HEK293 (cell line): ENCODE data around the gene RNF151.
A peak's percentile ranks its signal among the peaks of the same experiment; 100 is the strongest.

Experiments used
- ATF2 ChIP-seq: fragments of 450-650 bp; formaldehyde crosslinking; IDR thresholded peaks from 2 replicates; pipeline ENCODE4 v1.5.1; 2016; ENCODE audit warnings: missing biosample characterization, missing genetic modification characterization, low read depth
- GFI1B ChIP-seq: fragments of 450-650 bp; formaldehyde crosslinking; IDR thresholded peaks from 2 replicates; pipeline ENCODE4 v1.5.1; 2016; ENCODE audit warnings: missing biosample characterization, missing genetic modification characterization
- GLI4 ChIP-seq: fragments of 450-650 bp; formaldehyde crosslinking; IDR thresholded peaks from 2 replicates; pipeline ENCODE4 v1.5.1; 2016; ENCODE audit warnings: missing biosample characterization, missing genetic modification characterization
- KLF16 ChIP-seq: fragments of 450-650 bp; formaldehyde crosslinking; IDR thresholded peaks from 2 replicates; pipeline ENCODE4 v1.5.1; 2017; ENCODE audit warnings: missing biosample characterization, missing genetic modification characterization
- KLF17 ChIP-seq: fragments of 450-650 bp; formaldehyde crosslinking; IDR thresholded peaks from 2 replicates; pipeline ENCODE4 v1.5.1; 2016; ENCODE audit warnings: missing biosample characterization, missing genetic modification characterization
- KLF8 ChIP-seq: fragments of 450-650 bp; formaldehyde crosslinking; IDR thresholded peaks from 2 replicates; pipeline ENCODE4 v1.5.1; 2016; ENCODE audit warnings: missing biosample characterization, missing genetic modification characterization
- SETDB1 ChIP-seq: IDR thresholded peaks from one replicate; pipeline ENCODE4 v1.6.1; 2017; ENCODE audit warnings: mild to moderate bottlenecking, low read length, moderate library complexity, mixed read lengths; ENCODE audit not compliant: insufficient read length
- SP2 ChIP-seq: fragments of 450-650 bp; formaldehyde crosslinking; IDR thresholded peaks from 2 replicates; pipeline ENCODE4 v1.5.1; 2016; ENCODE audit warnings: missing biosample characterization, missing genetic modification characterization
- ZBTB44 ChIP-seq: fragments of 450-650 bp; IDR thresholded peaks from 2 replicates; pipeline ENCODE4 v1.5.1; 2018; ENCODE audit warnings: missing biosample characterization, mild to moderate bottlenecking, missing genetic modification characterization
- ZBTB48 ChIP-seq: fragments of 450-650 bp; formaldehyde crosslinking; IDR thresholded peaks from 2 replicates; pipeline ENCODE4 v1.5.1; 2016; ENCODE audit warnings: missing biosample characterization, missing genetic modification characterization
- ZFP37 ChIP-seq: fragments of 450-650 bp; formaldehyde crosslinking; IDR thresholded peaks from 2 replicates; pipeline ENCODE4 v1.5.1; 2016; ENCODE audit warnings: missing biosample characterization, missing genetic modification characterization
- ZNF221 ChIP-seq: fragments of 450-650 bp; formaldehyde crosslinking; IDR thresholded peaks from 2 replicates; pipeline ENCODE4 v1.5.1; 2017; ENCODE audit warnings: missing biosample characterization, missing genetic modification characterization, borderline replicate concordance
- ZNF394 ChIP-seq: fragments of 450-650 bp; formaldehyde crosslinking; IDR thresholded peaks from 2 replicates; pipeline ENCODE4 v1.5.1; 2016; ENCODE audit warnings: missing biosample characterization, missing genetic modification characterization, mild to moderate bottlenecking, moderate library complexity, borderline replicate concordance
- ZNF544 ChIP-seq: fragments of 450-650 bp; formaldehyde crosslinking; IDR thresholded peaks from 2 replicates; pipeline ENCODE4 v1.5.0; 2017; ENCODE audit warnings: missing biosample characterization, missing genetic modification characterization
- ZNF549 ChIP-seq: fragments of 450-650 bp; IDR thresholded peaks from 2 replicates; pipeline ENCODE4 v1.5.1; 2018; ENCODE audit warnings: missing biosample characterization, missing genetic modification characterization, mild to moderate bottlenecking, inconsistent platforms, moderate library complexity
- ZNF580 ChIP-seq: fragments of 450-650 bp; formaldehyde crosslinking; IDR thresholded peaks from 2 replicates; pipeline ENCODE4 v1.5.1; 2016; ENCODE audit warnings: missing biosample characterization, missing genetic modification characterization
- ZNF596 ChIP-seq: fragments of 450-650 bp; IDR thresholded peaks from 2 replicates; pipeline ENCODE4 v1.5.0; 2018; ENCODE audit warnings: missing biosample characterization, mild to moderate bottlenecking, missing genetic modification characterization, moderate library complexity
- ZNF600 ChIP-seq: fragments of 450-650 bp; formaldehyde crosslinking; IDR thresholded peaks from 2 replicates; pipeline ENCODE4 v1.5.1; 2016; ENCODE audit warnings: missing biosample characterization, missing genetic modification characterization
- ZNF629 ChIP-seq: fragments of 450-650 bp; formaldehyde crosslinking; IDR thresholded peaks from 2 replicates; pipeline ENCODE4 v1.5.1; 2017; ENCODE audit warnings: missing biosample characterization, missing genetic modification characterization
- ZNF776 ChIP-seq: fragments of 450-650 bp; formaldehyde crosslinking; IDR thresholded peaks from 2 replicates; pipeline ENCODE4 v1.5.0; 2017; ENCODE audit warnings: missing biosample characterization, missing genetic modification characterization, borderline replicate concordance
- ZNF785 ChIP-seq: fragments of 450-650 bp; formaldehyde crosslinking; IDR thresholded peaks from 2 replicates; pipeline ENCODE4 v1.5.1; 2016; ENCODE audit warnings: missing biosample characterization, missing genetic modification characterization
- ZSCAN30 ChIP-seq: fragments of 450-650 bp; IDR thresholded peaks from 2 replicates; pipeline ENCODE4 v1.5.1; 2018; ENCODE audit warnings: missing biosample characterization, mild to moderate bottlenecking, missing genetic modification characterization, moderate library complexity

RNF151 gene

GRCh38 chr16:1983544-1984346 is 17.1 kb downstream of the RNF151 start, which contains the start of gene GFER (continued):
- TF ChIP-seq ZNF629 (tag by site-specific recombination) (peak; percentile 52), KLF16 (tag by site-specific recombination) (peak; percentile 94), SETDB1 (no peak), ZSCAN30 (tag by site-specific recombination) (peak; percentile 99), ZNF776 (no peak), ZNF600 (peak; percentile 95), GFI1B (tag by site-specific recombination) (peak; percentile 65), KLF17 (peak; percentile 97), ZNF580 (0 out of 2 replicates have a peak, but pooled peaks have one; percentile 24), GLI4 (tag by site-specific recombination) (no peak), ZFP37 (tag by site-specific recombination) (peak; percentile 76; the same call in 1 of the 2 replicates), ATF2 (tag by site-specific recombination) (no peak), KLF8 (tag by site-specific recombination) (peak; percentile 68; the same call in 1 of the 2 replicates), ZBTB44 (tag by site-specific recombination) (peak; percentile 69), ZNF221 (tag by site-specific recombination) (no peak), ZNF785 (tag by site-specific recombination) (peak; percentile 91), ZBTB48 (tag by site-specific recombination) (peak; percentile 86), ZNF394 (peak; percentile 41; the same call in 1 of the 2 replicates), ZNF544 (tag by site-specific recombination) (no peak), SP2 (tag by site-specific recombination) (peak; percentile 57), ZNF549 (tag by site-specific recombination) (no peak), ZNF596 (tag by site-specific recombination) (peak; percentile 74)
